ENCODE results near the gene TGFBRAP1.

Gene TGFBRAP1, protein sequence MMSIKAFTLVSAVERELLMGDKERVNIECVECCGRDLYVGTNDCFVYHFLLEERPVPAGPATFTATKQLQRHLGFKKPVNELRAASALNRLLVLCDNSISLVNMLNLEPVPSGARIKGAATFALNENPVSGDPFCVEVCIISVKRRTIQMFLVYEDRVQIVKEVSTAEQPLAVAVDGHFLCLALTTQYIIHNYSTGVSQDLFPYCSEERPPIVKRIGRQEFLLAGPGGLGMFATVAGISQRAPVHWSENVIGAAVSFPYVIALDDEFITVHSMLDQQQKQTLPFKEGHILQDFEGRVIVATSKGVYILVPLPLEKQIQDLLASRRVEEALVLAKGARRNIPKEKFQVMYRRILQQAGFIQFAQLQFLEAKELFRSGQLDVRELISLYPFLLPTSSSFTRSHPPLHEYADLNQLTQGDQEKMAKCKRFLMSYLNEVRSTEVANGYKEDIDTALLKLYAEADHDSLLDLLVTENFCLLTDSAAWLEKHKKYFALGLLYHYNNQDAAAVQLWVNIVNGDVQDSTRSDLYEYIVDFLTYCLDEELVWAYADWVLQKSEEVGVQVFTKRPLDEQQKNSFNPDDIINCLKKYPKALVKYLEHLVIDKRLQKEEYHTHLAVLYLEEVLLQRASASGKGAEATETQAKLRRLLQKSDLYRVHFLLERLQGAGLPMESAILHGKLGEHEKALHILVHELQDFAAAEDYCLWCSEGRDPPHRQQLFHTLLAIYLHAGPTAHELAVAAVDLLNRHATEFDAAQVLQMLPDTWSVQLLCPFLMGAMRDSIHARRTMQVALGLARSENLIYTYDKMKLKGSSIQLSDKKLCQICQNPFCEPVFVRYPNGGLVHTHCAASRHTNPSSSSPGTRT

DNA sequence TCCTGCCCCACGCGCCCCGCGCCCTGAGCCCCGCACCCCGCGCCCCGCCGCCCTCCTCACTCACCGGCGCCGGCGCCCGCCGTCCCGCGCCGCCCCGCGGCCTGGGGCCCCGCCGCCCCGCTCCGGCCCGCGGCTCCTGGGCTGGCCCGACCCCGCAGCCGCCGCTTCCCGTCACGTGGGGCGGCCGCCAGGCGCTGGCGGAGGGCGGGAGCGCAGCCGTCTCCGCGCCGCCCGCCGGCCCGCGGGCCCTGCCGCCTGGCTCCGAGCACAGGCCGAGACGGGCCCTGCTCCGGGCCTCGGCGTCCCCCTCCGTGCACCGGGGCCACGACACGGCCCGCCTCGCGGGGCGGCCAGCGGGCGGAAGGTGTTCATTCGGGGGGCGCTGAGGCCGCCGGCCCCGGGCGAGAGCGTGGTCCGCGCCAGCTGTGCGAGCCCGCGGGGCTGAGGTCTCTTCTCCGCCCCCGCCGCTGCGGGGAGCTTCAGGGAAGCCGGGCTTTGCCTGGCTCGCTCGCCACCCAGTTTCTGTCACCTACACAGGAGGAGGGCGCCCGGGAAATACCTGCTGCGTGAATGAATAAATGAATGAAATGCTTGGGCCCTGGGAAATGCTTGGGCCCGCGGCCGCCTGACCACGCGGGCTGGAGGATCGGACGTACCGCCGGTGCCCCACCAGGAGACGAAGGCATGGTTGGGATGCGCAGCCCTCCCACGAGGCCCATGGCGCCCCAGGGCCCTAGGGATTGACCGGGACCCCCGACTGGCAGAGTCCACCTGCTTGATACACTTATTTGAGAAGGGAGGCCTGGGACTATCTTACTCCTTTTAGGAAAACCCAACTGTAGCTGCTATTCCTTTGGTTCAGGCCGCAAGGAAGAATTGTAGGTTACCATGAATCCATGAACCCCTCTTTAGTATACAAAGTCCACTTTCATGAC lies at the start of gene TGFBRAP1:
Gene TGFBRAP1, minus strand, starts transcription at position 175 of the 935 bp plus-strand sequence. CDS start 21,434 bp downstream, outside the sequence.
- peak; percentile 85 for DNase-seq

DNA sequence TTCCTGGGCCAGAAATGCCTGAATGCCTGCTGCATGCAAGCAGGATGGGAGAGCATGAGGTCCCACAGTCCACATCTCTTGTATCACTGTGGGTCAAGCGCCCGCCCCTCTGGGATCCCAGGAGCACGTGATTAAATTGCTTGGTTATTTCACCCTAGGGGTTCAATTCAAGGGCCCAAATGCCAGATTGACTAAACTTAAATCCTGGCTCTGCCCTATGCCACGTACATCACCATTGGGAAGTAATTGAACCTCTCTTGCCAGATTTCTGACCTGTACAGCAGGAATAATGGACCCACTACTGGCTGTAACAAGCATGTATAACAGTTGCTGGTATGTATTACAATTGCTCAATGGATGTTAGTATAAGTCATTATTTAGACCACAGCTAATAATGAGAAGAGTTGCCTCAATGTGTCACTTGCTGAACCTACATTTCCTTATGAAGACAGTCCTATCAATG lies 49.4 kb upstream of the TGFBRAP1 start:
- DNase-seq: no peak

DNA sequence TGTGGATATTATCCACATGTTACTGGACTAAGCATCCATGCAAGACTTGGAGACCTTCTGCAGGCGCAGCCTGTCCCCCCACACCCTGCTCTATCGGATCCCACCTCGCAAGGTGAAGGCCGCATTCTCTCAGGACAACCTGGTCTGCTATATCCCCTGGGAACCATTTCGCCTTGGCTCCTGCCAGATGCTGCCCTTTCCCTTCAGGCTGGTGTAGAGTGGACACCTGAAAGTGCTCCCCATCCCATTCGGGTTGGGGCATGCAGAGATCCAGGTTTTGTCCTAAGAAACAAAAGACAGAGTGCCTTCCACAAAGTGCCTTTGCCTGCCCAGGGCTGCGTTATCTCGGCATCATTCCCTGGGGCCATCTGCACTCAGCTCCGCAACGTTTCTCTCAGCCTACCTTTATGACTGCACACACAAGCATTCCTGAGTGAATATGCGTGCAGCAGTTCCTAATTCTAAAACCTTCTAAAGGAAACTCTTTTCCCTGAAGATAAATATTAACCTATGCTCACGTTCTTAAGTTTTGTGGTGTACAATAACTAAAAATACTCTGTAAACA lies 48.8 kb upstream of the TGFBRAP1 start:
- DNase-seq: no peak

DNA sequence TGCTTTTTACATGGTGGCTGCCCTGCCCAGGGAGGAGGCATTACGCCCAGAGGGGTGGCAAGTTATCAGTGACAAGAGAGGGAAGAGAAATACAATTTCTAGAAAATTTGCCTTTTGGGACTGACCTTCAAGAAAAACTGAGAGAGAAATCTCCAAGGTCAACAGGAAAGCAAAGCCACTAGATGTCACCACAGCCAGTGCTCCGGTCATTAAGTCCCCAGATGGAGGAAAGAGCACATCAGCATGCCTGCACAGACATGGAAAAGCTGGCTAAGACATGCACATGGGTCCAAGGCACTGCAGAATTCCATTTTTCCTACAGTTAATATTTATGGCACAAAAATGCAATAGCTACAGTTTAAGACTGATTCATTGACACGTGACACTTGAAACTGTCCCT lies 48.3 kb upstream of the TGFBRAP1 start:
- no peak for DNase-seq

DNA sequence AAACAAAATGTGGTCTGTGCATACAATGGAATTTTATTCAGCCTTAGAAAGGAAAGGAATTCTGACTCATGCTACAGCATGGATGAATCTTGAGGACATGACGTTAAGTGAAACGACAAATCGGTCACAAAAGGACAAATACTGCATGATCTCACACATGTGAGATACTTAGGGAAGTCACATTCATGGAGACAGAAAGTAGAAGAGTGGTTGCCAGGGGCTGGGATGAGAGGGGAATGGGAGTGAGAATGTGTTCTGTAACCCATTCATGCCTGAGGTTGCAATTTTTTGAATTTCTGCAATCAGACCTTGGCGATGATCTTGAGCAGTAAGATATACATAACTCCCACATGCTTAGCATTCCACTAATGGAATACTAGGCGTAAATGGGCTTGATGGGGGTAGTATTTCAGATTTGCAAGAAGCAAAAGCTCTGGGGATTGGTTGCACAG lies 47.3 kb upstream of the TGFBRAP1 start:
- no peak for DNase-seq

DNA sequence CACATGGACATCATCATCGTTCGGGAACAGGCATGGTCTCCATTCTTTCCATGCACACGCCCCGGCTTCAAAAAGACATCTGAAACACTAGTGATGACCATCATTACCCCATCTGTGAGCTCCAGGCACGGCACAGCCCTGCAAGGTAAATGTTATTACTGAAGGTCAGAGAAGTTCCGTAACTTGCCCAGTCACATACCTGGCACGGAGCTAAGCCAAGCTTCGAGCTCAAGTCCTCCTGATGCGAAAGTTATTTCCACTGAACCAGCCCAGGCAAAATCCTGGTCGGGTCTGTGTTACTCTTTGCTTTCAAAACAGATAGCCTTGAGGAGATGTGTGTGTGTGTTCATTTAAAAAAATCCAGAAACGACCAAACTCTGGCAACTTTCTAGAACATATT lies 46.5 kb upstream of the TGFBRAP1 start:
- DNase-seq: no peak

DNA sequence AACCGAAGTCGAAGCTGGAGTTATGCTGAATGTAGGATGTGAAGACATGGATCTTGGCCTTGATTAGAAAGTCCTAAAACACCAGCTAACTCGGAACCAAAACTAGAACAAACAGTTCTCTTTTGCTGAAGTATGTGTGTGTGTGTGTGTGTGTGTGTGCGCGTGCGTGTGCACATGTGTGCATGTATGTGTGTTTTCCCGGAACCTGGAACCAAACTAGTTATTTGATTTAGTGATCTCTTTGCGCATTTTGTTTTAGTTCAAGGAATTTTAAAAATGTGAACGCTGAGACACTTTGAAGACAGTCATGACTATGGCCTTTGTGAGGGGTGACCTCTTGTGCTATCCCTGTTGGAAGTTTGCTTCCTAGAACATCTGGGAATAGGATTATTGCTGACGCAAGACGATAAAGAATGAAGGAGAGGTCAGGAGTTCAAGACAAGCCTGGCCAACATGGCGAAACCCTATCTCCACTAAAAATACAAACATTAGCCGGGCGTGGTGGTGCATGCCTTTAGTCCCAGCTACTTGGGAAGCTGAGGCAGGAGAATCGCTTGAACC lies 45.5 kb upstream of the TGFBRAP1 start:
- DNase-seq: no peak

DNA sequence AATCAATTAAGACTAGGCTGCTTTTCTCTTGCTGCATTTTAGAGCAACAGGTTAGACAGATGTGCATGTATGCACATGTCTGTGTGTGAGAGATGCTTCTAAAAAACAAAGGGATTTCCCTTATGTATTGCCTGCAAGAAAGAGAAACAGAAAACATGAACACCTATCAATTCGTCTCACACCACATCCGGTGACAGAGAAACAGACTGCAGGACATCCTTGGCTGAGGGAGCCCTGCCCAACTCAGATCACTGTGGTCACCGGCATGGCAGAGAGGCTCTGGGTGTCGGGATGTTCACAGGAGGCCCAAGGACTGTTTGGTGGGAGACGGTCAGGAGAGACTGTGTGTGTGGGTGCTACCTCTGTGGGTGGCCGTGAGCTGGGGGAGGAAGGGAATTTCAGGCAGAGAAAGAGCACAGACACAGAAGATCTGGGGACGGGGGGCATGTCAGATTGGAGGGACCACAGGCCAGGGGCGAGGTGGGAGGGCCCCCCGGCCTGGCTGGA lies 44.4 kb upstream of the TGFBRAP1 start:
- peak; percentile 70 for DNase-seq

DNA sequence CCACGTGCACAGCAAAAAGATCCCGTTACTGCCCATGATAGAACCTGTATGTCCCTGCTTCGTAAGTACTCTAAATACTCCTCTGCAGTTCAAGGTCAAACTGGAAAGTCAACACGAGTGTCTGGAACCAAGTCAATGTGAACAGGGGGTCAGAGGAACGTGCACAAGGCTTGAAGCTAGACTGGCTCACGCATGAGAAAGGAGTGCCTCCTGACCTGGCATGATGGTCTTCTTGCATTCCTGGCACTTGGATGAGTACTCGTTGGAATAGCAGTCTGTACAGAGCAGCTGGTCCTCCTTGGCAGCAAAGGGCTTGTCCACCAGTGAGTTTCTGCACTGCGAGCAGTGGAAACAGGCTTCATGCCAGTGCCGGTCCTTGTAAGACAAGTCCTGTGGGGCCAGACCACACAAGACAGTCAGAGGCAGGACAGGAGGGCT lies 43.8 kb upstream of the TGFBRAP1 start:
- DNase-seq: no peak

DNA sequence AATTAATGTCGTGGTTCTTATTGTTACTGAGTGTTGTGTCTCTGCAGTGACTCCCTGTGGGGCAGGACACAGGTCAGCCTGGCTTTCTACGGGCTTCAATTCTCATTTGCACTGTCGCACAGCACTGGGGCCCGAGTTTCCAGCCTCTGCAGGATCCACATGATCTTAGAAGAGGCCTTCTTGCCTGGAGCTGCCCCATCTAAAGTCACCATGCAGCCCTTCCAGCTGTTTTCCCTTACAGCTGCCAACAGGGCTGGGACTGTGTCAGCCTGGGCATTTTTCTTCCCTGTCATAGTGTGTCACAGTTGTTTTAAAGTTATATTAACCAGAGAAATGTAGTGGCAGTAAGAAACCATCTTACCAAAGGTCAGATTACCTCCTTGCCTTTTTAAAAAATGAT lies 42.3 kb upstream of the TGFBRAP1 start:
- DNase-seq: no peak

DNA sequence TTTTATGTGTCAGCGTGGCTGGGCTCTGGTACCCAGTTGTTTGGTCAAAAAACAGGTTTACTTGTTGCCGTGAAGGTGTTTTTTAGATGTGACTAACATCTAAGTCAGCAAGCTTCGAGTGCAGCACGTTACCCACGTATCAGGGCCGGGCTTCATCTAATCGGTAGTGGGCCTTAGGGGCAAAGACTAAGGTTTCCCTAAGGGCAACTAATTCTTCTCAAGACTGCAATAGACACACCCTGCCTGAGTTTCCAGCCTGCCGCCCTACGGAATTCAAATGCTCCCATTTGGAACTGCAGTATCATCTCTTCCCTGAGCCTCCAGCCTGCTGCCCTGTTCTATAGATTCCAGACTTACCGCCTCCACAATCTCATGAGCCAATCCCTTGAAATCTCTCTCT lies 41.6 kb upstream of the TGFBRAP1 start:
- no peak for DNase-seq

DNA sequence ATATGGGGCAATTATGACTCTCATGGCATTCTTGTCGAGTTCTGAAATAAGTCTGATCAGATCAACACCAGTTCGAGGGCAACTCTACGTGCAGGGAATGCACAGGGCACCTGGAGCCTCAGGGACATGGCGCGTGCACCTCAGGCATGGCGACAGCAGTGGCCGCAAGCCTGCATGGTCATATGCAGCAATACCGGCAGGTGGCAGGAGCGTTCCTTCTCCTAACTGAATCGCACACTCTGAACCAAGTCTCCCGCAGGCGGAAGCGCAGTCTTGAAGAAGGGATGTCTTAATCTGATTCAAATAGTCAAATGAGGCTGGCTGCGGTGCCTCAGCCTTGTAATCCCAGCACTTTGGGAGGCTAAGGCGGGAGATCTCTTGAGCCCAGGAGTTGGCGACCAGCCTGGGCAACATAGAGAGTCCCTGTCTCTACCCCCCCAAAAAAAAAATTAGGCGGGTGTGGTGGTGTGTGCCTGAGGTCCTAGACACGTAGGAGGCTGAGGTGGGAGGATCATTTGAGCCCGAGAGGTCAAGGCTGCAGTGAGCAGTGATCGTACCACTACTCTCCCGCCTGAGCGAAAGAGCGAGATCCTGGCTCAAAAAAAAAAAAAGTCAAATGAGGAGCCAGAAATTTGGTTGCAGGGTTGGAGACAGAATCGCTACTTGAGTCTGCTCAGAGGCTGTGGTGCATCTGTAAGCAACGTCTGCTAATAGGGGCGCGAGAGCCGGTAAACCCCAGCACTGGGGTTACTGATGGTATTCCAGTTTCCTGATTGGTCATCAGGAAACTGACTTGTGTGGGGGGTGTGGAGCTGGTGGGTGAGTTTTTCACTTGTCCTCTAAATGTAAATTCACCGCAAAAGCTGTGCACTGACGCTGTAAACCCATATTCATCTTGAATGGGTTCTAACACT lies 40.5 kb upstream of the TGFBRAP1 start:
- peak; percentile 93 for DNase-seq

DNA sequence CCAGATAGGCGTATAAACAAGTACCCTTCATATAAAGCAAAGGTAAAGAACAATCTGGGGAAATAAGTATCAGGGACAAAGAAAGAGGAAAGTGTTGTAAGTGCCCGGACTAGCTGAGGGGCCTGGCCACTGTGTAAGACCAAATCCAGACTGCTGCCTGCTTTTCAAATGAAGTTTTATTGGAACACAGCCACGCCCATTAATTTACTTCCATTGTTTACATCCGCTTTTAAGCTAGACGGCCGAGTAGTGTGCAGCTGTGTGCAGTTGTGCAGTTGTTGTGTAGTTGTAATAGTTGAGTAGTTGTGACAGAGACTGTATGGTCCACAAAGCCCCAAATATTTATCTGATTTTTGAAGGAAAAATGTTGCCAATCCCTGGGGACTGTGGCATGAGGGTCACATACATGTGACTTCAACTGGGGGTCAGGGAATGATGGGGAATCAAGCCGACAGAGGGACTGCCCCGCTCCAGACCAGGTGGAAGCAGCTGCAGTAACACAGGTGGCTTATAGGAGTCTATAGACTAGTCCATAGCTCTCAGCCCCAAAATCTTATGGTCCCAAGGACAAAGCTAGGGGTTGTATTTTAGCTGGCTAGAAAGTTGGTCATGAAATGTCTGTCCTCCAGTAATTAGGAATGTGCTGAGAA lies 39.3 kb upstream of the TGFBRAP1 start:
- no peak for DNase-seq

DNA sequence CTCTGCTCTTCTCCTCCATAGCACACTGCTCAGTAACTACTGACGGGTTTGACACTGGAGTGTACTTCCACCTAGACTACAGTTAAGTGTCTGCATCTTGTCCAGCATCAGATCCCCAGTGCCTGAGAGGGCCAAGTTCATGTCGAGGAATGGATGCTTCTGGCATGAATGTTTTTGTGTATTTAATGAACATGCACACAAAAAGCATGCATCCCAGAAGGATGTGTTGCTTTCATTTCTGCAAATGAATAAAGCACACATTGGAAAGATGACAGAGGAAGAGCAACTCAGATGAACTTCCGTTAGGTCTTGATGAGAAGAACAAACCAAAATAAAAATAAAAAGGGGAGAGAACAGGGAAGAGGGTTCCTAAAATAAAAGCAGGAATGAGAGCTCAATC lies 35.7 kb upstream of the TGFBRAP1 start:
- no peak for DNase-seq

DNA sequence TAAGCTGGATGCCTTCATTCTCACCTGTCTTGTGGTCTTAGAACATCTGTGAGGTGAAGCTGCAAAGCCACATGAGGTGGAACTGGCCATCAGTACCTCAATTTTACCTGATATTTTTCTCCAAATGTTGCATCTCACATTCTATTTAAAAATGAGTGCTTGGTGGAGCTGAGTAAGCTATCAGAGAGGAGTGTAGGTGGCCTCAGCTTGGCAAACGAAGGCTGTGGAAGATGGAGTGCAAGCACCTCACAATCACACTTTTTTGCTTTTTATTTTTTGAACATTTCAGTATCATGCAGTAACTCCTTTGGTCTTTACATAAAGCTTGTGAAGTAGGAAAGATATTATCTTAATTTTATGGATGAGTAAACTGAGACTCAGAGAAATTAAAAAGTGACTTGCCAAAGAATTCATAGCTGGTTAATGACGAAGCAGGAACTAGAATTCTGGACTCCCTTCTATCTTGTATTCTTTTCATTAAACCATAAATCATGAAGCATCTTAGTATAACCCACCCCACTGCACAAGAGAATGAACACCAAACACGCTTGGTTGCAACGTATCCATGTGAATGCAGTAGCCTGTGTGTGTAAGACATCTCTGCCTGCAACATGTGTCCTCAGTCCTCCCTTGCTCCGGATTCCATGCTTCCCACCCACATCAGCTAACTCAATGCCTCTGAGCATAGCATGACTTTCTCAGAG lies 35.1 kb upstream of the TGFBRAP1 start:
- DNase-seq: no peak

DNA sequence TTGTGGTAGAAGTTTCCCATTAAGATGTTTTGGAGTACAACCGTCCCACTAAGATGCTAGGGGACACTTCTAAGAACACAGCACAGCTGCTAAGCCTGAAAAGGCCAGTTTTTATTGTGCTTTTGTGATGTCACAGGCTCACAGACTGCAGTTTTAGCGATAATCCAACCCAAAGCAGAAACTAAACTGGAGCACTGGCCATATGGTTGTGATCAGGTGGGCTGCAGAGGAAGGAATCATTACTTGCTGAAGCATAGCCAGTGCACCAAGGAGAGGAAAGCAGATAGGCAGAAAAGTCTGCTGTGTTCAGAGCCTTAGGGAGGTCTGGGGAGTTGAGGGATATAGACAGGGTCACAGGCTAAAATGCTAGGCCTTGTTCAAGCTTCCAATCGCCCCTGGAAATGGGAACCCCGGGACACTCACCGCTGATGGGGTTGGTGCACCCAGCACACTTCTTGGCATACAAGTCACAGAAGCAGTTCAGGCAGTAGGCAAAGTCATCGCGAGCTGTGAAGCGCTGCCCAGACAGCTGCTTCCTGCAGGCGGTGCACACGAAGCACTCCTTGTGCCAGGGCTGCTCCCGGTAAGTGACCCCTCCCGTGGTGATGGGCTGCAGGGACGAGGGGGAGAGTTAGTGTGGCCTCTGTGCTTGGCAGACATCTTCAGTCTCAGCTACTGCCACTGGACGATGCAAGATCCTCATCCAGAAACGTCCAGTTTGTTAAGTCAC lies 33.5 kb upstream of the TGFBRAP1 start:
- DNase-seq: no peak

DNA sequence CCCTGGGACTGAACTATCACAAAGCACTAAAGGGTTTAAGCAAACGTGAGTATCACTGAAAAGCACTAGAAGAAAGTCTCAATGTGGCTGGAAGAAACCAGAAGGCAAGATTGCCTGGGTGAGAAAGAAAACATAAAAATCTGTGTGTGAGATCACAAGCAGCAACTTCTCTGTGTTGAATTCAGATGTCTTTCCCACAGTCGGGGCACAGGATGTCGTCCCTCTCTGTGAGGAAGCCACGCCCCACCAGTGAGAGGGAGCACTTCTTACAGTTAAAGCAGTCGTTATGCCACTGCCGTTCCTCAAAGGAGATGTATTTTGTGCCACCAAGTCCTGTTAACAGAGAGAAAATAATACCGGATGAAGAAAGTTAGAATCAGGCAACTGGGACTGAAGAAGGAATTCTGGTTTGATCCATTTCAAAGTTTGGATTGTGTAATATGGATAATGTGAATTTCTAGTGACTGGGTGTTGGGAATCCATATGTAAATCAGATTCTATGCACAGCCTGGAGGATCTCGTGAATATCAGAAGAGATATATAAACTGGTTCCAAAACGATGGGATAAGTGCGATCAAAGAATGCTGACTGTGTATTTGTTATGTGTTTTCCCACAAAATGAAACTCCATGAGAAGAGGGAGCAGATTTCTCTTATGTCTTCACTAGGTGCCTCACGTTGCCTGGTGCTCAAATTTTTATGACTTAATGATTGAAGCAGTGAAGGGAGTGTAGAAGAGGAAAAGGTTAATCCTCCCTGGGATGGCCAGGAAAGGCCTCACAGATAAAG lies 31.8 kb upstream of the TGFBRAP1 start:
- no peak for DNase-seq

DNA sequence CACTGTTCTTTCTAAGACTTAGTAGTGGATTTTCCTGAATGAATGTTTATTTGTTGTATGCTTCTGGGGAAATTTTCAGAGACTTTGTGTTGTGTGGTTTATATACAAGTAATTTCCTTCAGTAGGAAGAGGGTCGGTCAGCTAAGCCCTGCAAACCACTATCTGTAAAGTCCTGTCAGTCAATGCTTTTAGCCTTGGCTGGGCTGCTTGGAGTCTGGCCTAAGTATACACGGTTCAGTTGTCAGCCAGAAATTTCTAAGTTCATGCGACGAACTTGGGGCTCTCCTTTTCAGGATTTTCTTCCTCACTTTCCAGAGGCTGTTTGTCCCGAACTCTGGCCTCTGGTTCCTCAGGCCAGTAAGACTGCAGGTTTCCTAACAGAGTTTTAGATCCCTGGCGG lies 29.1 kb upstream of the TGFBRAP1 start:
- DNase-seq: no peak
